ENCODE measurements around the gene RPE65.
A peak's percentile ranks its signal among the peaks of the same experiment; 100 is the strongest.

GRCh38 chr1:68495968-68496679 is 46.4 kb upstream of the RPE65 start:
- TF ChIP-seq CTCF (IDR thresholded peaks at IDR 0.05; ENCODE audit: borderline replicate concordance, extremely low read depth, low read length, poor library complexity, severe bottlenecking) (peak; percentile 4), EZH2 (IDR thresholded peaks at IDR 0.05; ENCODE audit: borderline replicate concordance, low read depth, low read length, severe bottlenecking) (no peak)

Measured in DND-41 (cell line).